ENCODE measurements around the gene PLEKHG1. TPM values are rescaled to one million over a fixed set of nuclear protein-coding genes. Genes with fewer than 3 reads are reported as not detected.

PLEKHG1 gene
- total RNA-seq, 1 experiment from 2014 or later: 92.4 TPM

Other genes starting within 250 kb of the PLEKHG1 start
- gene IYD, start 230.9 kb upstream of the PLEKHG1 start, total RNA-seq (2014; rRNA removed; shearing (Covaris generic); ENCODE audit: low replicate concordance): not detected in 2 replicates